Ovary (tissue), 9 donors: ENCODE data around the gene CHAC2. TPM values are rescaled to one million over a fixed set of nuclear protein-coding genes. Genes with fewer than 3 reads are reported as not detected.

Experiments used
- DNase-seq, 5 donors: peaks; one replicate each; pipeline ENCODE4 v3.0.0-alpha.2; 2019 to 2020
- H3K27ac ChIP-seq, 2 donors: fragments of 200-600 bp; one replicate each; pipeline versions ENCODE4 v1.5.1 to v1.8.0; 2019 to 2022
- H3K27me3 ChIP-seq: fragments of 200-600 bp; one replicate; pipeline ENCODE4 v1.8.0; 2022
- H3K36me3 ChIP-seq: fragments of 200-600 bp; sonication (generic); one replicate; pipeline ENCODE4 v1.5.1; 2019
- H3K4me1 ChIP-seq: one replicate; pipeline ENCODE4 v1.8.1; 2013; ENCODE audit warnings: mild to moderate bottlenecking, moderate library complexity; ENCODE audit not compliant: insufficient read depth
- H3K4me3 ChIP-seq: fragments of 200-600 bp; sonication (generic); one replicate; pipeline ENCODE4 v1.5.1; 2017
- H3K9me3 ChIP-seq, 2 donors: fragments of 200-600 bp in 1 of 2; sonication (generic) in 1 of 2; one replicate each; pipeline versions ENCODE4 v1.5.1 to v1.8.1; 2013 to 2019; ENCODE audit warnings: mild to moderate bottlenecking in 1 of 2, moderate library complexity in 1 of 2
- EP300 ChIP-seq: sonication (generic); formaldehyde crosslinking; IDR thresholded peaks from one replicate; pipeline ENCODE4 v1.6.1; 2017; ENCODE audit warnings: antibody characterized with exemption
- POLR2A ChIP-seq: fragments of 450-650 bp; IDR thresholded peaks from one replicate; pipeline ENCODE4 v1.6.1; 2017; ENCODE audit warnings: antibody characterized with exemption, mild to moderate bottlenecking, moderate library complexity
- WGBS, 3 donors: extraction: QIAGEN DNeasy Blood & Tissue Kit in 1 of 3; methylation state at CpG; one replicate each; pipeline versions ENCODE4 v1.1.5 to v1.1.7; 2013 to 2017; 5-methylcytosine and 5-hydroxymethylcytosine counted together
- intact Hi-C, 4 donors: fragments of 100-400 bp; cut with DNase I; formaldehyde crosslinking; loops; one replicate each; pipeline versions ENCODE4 v1.11.0 to v1.15.1; 2022 to 2023
- polyA plus RNA-seq, 2 donors: library from polyadenylated mRNA; stranded (reverse); fragments of 200-250 nt in 1 of 2; fragments of 350-450 nt in 1 of 2; fragmentation: Illumina TruSeq in 1 of 2; extraction: RNeasy Lipid Tissue Mini Kit (QIAGEN cat#74804) in 1 of 2; gene quantifications; one replicate each; pipeline ENCODE4 v1.2.3, GENCODE V29; 2013 to 2014
- total RNA-seq, 7 donors: library from RNA; depleted of rRNA in 2 of 7; stranded (reverse); fragments of >200 nt in 2 of 7; fragmentation: NEBNext Ultra II Directional in 3 of 7; extraction: Animal tissue kit (Norgen Biotek cat#: 25700) in 3 of 7; gene quantifications; one replicate each; pipeline versions ENCODE4 v1.1.0 to v1.2.4, GENCODE V29; 2016 to 2023
- TF ChIP-seq, protein P1 (sequence below), 3 donors: fragments of 450-650 bp in 2 of 3; fragments of 200-600 bp in 1 of 3; IDR thresholded peaks; one replicate each; pipeline versions ENCODE4 v1.5.1 to v1.8.0; 2016 to 2022; ENCODE audit warnings: antibody characterized with exemption in 3 of 3, mild to moderate bottlenecking in 1 of 3
- donor health status: DM: no; HTN: no; CAD: no; lungs with moderate emphysema.
- donor health status: DM: no; HTN: no; CAD: no.
- donor health status: Bipolar disorder and iron deficiency.
- donor health status: DM: yes; HTN: yes; CAD: no.
- donor health status: DM: no; HTN: no; CAD: no.
- donor health status: DM: yes; HTN: yes; CAD: no.

Gene CHAC2
- total and polyA plus RNA-seq, 9 donors: 0.39 to 2.0 (median 1.1) TPM

DNA sequence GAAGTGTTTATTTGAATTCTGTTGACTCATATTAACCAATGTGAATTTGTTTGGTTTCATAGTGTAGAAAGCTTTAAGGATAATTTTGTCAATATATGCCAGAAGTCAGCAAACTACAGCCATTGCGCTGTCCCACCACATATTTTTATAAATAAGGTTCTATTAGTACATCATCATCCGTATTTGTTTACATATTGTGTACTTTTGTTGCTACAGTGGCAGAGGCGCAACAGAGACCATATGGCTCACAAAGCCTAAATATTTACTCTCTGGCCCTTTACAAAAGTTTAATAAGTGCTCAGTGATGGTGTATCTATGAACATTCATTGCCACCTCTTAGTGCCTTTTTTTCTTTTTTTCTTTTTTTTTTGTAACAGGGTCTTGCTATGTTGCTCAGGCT is 25.7 kb downstream of the CHAC2 start:
- Histone ChIP-seq H3K27ac (no peak overlapping the region), H3K36me3 (no peaks in the 10 kb centered on the region), H3K4me1 (peaks cover under 1% of the 10 kb centered on the region), H3K27me3 (no peaks in the 10 kb centered on the region), H3K4me3 (no peak overlapping the region), H3K9me3 (no peaks in the 10 kb centered on the region)
- DNase-seq: no peak
- WGBS, 3 donors: 44 to 72% (median 59%) methylated on average over 3 of the region's 3 CpGs
- intact Hi-C loops: no loop called here
- no peak for TF ChIP-seq EP300
- TF ChIP-seq POLR2A: no peak
- TF ChIP-seq, protein P1, sequence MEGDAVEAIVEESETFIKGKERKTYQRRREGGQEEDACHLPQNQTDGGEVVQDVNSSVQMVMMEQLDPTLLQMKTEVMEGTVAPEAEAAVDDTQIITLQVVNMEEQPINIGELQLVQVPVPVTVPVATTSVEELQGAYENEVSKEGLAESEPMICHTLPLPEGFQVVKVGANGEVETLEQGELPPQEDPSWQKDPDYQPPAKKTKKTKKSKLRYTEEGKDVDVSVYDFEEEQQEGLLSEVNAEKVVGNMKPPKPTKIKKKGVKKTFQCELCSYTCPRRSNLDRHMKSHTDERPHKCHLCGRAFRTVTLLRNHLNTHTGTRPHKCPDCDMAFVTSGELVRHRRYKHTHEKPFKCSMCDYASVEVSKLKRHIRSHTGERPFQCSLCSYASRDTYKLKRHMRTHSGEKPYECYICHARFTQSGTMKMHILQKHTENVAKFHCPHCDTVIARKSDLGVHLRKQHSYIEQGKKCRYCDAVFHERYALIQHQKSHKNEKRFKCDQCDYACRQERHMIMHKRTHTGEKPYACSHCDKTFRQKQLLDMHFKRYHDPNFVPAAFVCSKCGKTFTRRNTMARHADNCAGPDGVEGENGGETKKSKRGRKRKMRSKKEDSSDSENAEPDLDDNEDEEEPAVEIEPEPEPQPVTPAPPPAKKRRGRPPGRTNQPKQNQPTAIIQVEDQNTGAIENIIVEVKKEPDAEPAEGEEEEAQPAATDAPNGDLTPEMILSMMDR (IDR thresholded peaks at IDR 0.05): no peak

DNA sequence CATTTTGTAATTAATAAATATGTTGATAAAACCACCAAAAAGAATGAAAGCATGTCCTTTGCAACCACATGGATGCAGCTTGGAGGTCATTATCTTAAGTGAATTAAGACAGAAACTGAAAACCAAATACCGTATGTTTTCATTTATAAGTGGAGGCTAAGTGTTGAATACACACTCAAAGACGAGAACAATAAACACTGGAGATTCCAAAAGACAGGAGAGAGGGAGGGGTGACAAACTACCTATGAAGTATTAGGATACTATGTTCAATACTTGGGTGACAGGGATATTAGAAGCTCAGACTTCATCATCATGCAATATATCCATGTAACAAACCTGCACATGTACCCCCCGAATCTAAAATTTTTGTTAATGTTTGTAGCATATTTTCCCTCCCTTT is 26.2 kb downstream of the CHAC2 start:
- Histone ChIP-seq H3K4me1 (no peaks in the 10 kb centered on the region), H3K27ac (no peak overlapping the region), H3K4me3 (no peak overlapping the region), H3K9me3 (no peaks in the 10 kb centered on the region), H3K27me3 (no peaks in the 10 kb centered on the region), H3K36me3 (no peaks in the 10 kb centered on the region)
- intact Hi-C loops: no loop called here
- TF ChIP-seq, protein P1 (IDR thresholded peaks at IDR 0.05): no peak
- WGBS, 3 donors: 40 to 67% (median 53%) methylated on average over 3 of the region's 3 CpGs
- no peak for DNase-seq

DNA sequence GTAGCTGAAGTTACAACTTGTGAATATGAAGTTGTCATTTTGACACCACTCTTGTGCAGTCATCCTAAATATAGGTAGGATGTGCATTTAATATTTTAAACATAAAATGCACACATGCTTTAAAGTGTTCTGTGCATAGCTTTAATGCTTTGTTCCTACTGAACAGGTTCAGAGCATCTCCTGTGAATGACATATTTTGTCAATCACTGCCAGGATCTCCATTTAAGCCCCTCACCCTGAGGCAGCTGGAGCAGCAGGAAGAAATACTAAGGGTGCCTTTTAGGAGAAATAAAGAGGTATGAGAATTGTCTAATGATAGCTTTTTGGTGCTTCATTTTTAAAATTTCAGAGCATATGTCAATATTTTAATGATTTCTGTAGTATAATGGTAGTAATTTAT is 33.9 kb downstream of the CHAC2 start:
- intact Hi-C loops: no loop called here
- TF ChIP-seq, protein P1 (IDR thresholded peaks at IDR 0.05): no peak
- TF ChIP-seq POLR2A (no peak), EP300 (no peak)

DNA sequence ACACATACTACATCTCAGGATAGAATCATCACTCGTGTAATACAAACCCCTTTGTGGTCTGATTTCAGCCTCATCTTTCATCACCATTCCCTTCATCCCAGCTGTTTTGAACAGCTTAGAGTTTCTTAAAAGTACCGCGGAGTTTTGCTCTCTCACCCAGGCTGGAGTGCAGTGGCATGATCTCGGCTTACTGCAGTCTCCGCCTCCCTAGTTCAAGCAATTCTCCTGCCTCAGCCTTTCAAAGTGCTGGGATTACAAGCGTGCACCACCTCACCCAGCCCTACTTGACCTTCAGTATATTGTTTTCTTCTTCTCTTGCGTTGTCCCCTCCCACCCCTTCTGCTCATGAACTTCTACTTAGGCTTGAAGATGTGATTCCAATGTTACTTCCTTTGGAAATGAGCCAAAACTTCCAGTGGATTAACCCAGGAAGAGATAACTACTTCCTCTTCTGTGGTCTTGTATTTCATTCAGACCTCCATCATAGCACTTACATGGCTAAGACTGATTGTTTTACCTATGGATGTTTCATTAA is 35.1 kb downstream of the CHAC2 start:
- Histone ChIP-seq H3K36me3 (no peaks in the 10 kb centered on the region), H3K4me3 (no peak overlapping the region), H3K27ac (no peak overlapping the region), H3K27me3 (no peaks in the 10 kb centered on the region), H3K9me3 (no peaks in the 10 kb centered on the region), H3K4me1 (no peaks in the 10 kb centered on the region)
- intact Hi-C loops: no loop called here
- TF ChIP-seq POLR2A (no peak), EP300 (no peak)
- TF ChIP-seq, protein P1 (IDR thresholded peaks at IDR 0.05): no peak
- DNase-seq: no peak
- 65 to 77% (median 71%) methylated on average over 7 of the region's 7 CpGs for WGBS, 3 donors

More for the DNA sequence above, 33.9 kb downstream of the CHAC2 start:
- H3K36me3 ChIP-seq: no peaks in the 10 kb centered on the region
- H3K4me3 ChIP-seq: no peak overlapping the region
- no peaks in the 10 kb centered on the region for H3K9me3 ChIP-seq
- DNase-seq: no peak
- no peak overlapping the region for H3K27ac ChIP-seq
- no peaks in the 10 kb centered on the region for H3K27me3 ChIP-seq
- H3K4me1 ChIP-seq: no peaks in the 10 kb centered on the region
